Fibroblast of lung (primary cell): ENCODE measurements around the gene TMEM143. TPM values are rescaled to one million over a fixed set of nuclear protein-coding genes. Genes with fewer than 3 reads are reported as not detected.

Experiments
- DNase-seq, 2 donors: peaks; one replicate each; pipeline versions ENCODE4 v3.0.0 to v3.0.0-alpha.2; 2010; ENCODE audit warnings: low read depth in 2 of 2
- H2AFZ ChIP-seq: 2 replicates; pipeline ENCODE4 v1.5.1; 2012; ENCODE audit warnings: low read length, control low read depth, inconsistent platforms
- H3K27ac ChIP-seq: 2 replicates; pipeline ENCODE4 v1.5.1; 2011; ENCODE audit warnings: low read length, control low read depth; ENCODE audit not compliant: insufficient read depth
- H3K27me3 ChIP-seq: 2 replicates; pipeline ENCODE4 v1.5.1; 2011; ENCODE audit warnings: mild to moderate bottlenecking, low read length; ENCODE audit not compliant: control insufficient read depth, insufficient read depth
- H3K36me3 ChIP-seq: 2 replicates; pipeline ENCODE4 v1.5.1; 2011; ENCODE audit warnings: low read length; ENCODE audit not compliant: control insufficient read depth, insufficient read depth
- H3K4me1 ChIP-seq: 2 replicates; pipeline ENCODE4 v1.5.1; 2011; ENCODE audit warnings: low read length; ENCODE audit not compliant: control insufficient read depth, insufficient read depth; ENCODE audit errors: extremely low read depth
- H3K4me2 ChIP-seq: 2 replicates; pipeline ENCODE4 v1.5.1; 2011; ENCODE audit warnings: low read length, control low read depth; ENCODE audit not compliant: insufficient read depth; ENCODE audit errors: extremely low read depth
- H3K4me3 ChIP-seq, 4 experiments: fragments of 200-600 bp in 1 of 4; sonication (generic) in 1 of 4; replicated peaks in 1 of 4; 2 replicates each; pipeline ENCODE4 v1.5.1; 2011 to 2016; ENCODE audit warnings: low read length in 4 of 4, low read depth in 3 of 4, mild to moderate bottlenecking in 3 of 4, control low read depth in 2 of 4, inconsistent platforms in 1 of 4, mixed read lengths in 1 of 4; ENCODE audit not compliant: insufficient read depth in 1 of 4; ENCODE audit errors: control extremely low read depth in 1 of 4
- H3K79me2 ChIP-seq: 2 replicates; pipeline ENCODE4 v1.5.1; 2012; ENCODE audit warnings: mild to moderate bottlenecking, low read length, inconsistent platforms; ENCODE audit not compliant: control insufficient read depth, insufficient read depth
- H3K9ac ChIP-seq: 2 replicates; pipeline ENCODE4 v1.5.1; 2011; ENCODE audit warnings: mild to moderate bottlenecking, low read length, control low read depth; ENCODE audit not compliant: insufficient read depth
- H3K9me3 ChIP-seq: 2 replicates; pipeline ENCODE4 v1.5.1; 2012; ENCODE audit warnings: low read depth, low read length; ENCODE audit not compliant: control insufficient read depth, insufficient read depth
- H4K20me1 ChIP-seq: 2 replicates; pipeline ENCODE4 v1.5.1; 2011; ENCODE audit warnings: low read length; ENCODE audit not compliant: control insufficient read depth, insufficient read depth; ENCODE audit errors: extremely low read depth
- CTCF ChIP-seq, 2 donors: IDR thresholded peaks in 1 of 2; conservative IDR thresholded peaks in 1 of 2; 1 replicate in 1 of 2; 2 replicates in 1 of 2; pipeline ENCODE4 v1.5.1; 2011 to 2012; ENCODE audit warnings: low read length in 2 of 2, control low read depth in 1 of 2, inconsistent platforms in 1 of 2, low read depth in 1 of 2, mild to moderate bottlenecking in 1 of 2
- EZH2 ChIP-seq: IDR thresholded peaks from 2 replicates; pipeline ENCODE4 v1.5.1; 2012; ENCODE audit warnings: low read length, control low read depth, mild to moderate bottlenecking; ENCODE audit errors: missing control alignments
- polyA plus RNA-seq, 2 donors: library from polyadenylated mRNA; depleted of rRNA in 1 of 2; stranded (reverse) in 1 of 2; unstranded in 1 of 2; fragments of >200 nt; gene quantifications; 2 replicates each; pipeline ENCODE4 v1.2.1, GENCODE V29; 2011 to 2012; ENCODE audit warnings: missing spikeins in 1 of 2
- total RNA-seq: library from RNA; depleted of rRNA; stranded (reverse); fragments of >200 nt; gene quantifications from 2 replicates; pipeline ENCODE4 v1.2.1, GENCODE V29; 2014

Gene TMEM143
- total and polyA plus RNA-seq, 2 donors (not counting 1 experiment from before 2014, with no cell fraction given), result 4.0 to 8.3 TPM

DNA sequence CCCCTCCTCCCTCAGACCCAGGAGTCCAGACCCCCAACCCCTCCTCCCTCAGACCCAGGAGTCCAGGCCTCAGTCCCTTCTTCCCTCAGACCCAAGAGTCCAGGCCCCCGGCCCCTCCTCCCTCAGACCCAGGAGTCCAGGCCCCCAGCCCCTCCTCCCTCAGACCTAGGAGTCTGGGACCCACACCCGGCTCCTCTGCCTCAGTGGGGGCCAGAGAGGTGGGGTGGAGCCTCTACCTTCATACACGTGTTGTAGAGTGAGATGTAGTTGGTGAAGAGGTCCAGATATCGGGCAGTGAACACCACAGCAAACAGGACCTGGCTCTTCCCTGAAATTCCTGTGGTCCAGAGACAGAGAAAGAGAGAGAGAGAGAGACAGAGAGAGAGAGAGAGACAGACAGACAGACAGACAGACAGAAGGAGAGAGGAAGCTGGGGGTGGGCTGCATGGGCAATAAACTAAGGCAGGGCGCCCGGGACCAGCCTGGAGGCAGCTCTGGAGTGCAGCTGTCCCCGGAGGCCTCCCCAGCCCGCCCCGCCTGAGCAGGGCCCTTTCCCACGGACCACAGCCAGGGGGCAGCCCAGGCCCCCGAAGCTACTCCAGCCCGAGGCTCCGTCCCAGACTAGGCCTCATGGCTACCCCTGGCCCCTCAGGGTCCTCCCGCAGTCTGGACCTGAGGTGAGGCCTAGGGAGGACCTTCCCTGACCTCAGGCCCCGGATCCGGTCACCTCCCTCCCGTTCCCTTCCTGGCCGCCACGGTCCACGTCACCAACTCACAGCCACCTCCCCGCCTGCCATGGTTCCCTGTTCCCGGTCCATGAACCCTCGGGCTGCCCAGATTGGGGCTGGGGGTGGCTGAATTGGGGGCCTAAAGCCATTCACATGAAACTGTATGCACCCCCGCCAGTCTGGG, 26.7 kb upstream of the TMEM143 start:
- H3K27me3 ChIP-seq, result peaks cover 14% of the 10 kb centered on the region
- peak overlapping the region; percentile 85 for H2AFZ ChIP-seq
- peak overlapping the region; percentile 97 for H3K27ac ChIP-seq
- peak overlapping the region; percentile 98 for H3K9ac ChIP-seq
- H3K4me1 ChIP-seq, result no peaks in the 10 kb centered on the region
- H3K79me2 ChIP-seq, result peaks cover 22% of the 10 kb centered on the region
- TF ChIP-seq EZH2 (no peak), CTCF (conservative IDR thresholded peaks at IDR 0.05 in 1 of 2, IDR thresholded peaks at IDR 0.05 in 1 of 2; ENCODE audit: low read depth in 1 of 2, low read length in 2 of 2) (peak; percentile 71 to 73)
- peak; percentile 61 to 62 for DNase-seq
- peak overlapping the region; percentile 76 for H3K4me2 ChIP-seq
- H3K9me3 ChIP-seq, result no peaks in the 10 kb centered on the region
- peaks cover 12% of the 10 kb centered on the region for H3K36me3 ChIP-seq
- H3K4me3 ChIP-seq, result peak overlapping the region; percentile 91 to 96 (median 95)
- no peaks in the 10 kb centered on the region for H4K20me1 ChIP-seq

- Histone ChIP-seq H2AFZ (no peak overlapping the region), H3K4me2 (no peak overlapping the region), H3K79me2 (peaks cover 22% of the 10 kb centered on the region), H3K27me3 (no peaks in the 10 kb centered on the region), H3K4me3 (no peak overlapping the region), H3K27ac (no peak overlapping the region), H3K9ac (no peak overlapping the region), H3K36me3 (peaks cover 17% of the 10 kb centered on the region), H3K9me3 (no peaks in the 10 kb centered on the region), H4K20me1 (no peaks in the 10 kb centered on the region), H3K4me1 (no peaks in the 10 kb centered on the region)
- TF ChIP-seq CTCF (conservative IDR thresholded peaks at IDR 0.05 in 1 of 2, IDR thresholded peaks at IDR 0.05 in 1 of 2; ENCODE audit: low read depth in 1 of 2, low read length in 2 of 2), result no peak
- no peak for TF ChIP-seq EZH2
- no peak for DNase-seq
Observed at GRCh38 chr19:48386981-48387380, 23.2 kb upstream of the TMEM143 start.

DNA sequence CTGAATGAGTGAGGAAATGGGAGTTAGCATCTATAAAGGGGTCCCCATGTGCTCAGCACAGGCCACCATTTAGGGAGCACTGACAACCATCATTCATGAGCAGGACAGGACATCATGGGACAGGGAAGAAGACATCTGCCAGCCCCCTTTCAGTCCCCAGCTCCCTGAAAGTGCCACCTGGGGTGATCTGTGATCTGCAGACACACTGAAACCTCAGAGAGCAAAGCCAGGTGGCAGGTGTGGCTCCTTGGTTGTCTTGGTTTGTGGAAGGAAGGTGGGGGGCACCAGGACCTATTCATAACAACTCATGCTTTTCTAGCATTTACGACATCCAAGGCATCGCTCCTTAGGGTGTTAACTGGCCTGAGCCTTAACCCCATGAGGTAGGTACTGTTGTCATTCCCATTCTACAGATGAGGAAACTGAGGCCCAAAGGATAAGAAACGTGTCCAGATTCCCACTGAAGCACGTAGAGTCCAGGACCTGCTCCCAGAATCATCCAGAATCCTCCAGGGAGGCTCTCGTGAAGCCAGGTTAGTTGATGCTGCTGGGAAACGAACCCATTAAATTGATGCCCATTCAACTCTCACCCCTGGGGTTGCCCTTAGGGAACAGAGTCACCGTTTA, 21.8 kb upstream of the TMEM143 start:
- Histone ChIP-seq H3K4me2 (no peak overlapping the region), H3K4me3 (no peak overlapping the region), H3K27ac (no peak overlapping the region), H2AFZ (no peak overlapping the region), H3K4me1 (no peaks in the 10 kb centered on the region), H3K36me3 (peaks cover 21% of the 10 kb centered on the region), H4K20me1 (no peaks in the 10 kb centered on the region), H3K79me2 (peaks cover 15% of the 10 kb centered on the region), H3K9ac (no peak overlapping the region), H3K9me3 (no peaks in the 10 kb centered on the region), H3K27me3 (no peaks in the 10 kb centered on the region)
- no peak for DNase-seq
- TF ChIP-seq CTCF (conservative IDR thresholded peaks at IDR 0.05 in 1 of 2, IDR thresholded peaks at IDR 0.05 in 1 of 2; ENCODE audit: low read depth in 1 of 2, low read length in 2 of 2) (no peak), EZH2 (no peak)
